Activated CD8-positive, alpha-beta memory T cell treated with anti-CD3 and anti-CD28 coated beads for 24 hours (primary cell): ENCODE data around the gene SLIT2.

Experiments
- DNase-seq: peaks from one replicate; pipeline ENCODE4 v3.0.0-alpha.2; 2020

Gene SLIT2

GRCh38 chr4:20251796-20252655 lies at the start of gene SLIT2:
SLIT2 (plus strand) TSS chr4:20251905; CDS start chr4:20253816, 1,911 bp downstream.
- no peak for DNase-seq

GRCh38 chr4:20203508-20203907 lies 48.2 kb upstream of the SLIT2 start:
- DNase-seq, result no peak

GRCh38 chr4:20217521-20217920 lies 34.2 kb upstream of the SLIT2 start:
- no peak for DNase-seq

GRCh38 chr4:20217951-20218350 lies 33.8 kb upstream of the SLIT2 start:
- no peak for DNase-seq

- DNase-seq, result no peak
Observed at GRCh38 chr4:20219521-20219920, 32.2 kb upstream of the SLIT2 start.

- no peak for DNase-seq
Observed at GRCh38 chr4:20237894-20238537, 13.7 kb upstream of the SLIT2 start.

GRCh38 chr4:20248155-20248558 lies 3.5 kb upstream of the SLIT2 start:
- no peak for DNase-seq

GRCh38 chr4:20249333-20249732 lies 2.4 kb upstream of the SLIT2 start:
- no peak for DNase-seq

GRCh38 chr4:20251031-20251795 lies 492 bp upstream of the SLIT2 start:
- DNase-seq, result no peak

GRCh38 chr4:20252656-20253282 lies 1.1 kb downstream of the SLIT2 start:
- no peak for DNase-seq

- DNase-seq, result no peak
Observed at GRCh38 chr4:20253283-20253734, 1.6 kb downstream of the SLIT2 start.

- DNase-seq, result no peak
Observed at GRCh38 chr4:20253735-20254409, 2.2 kb downstream of the SLIT2 start.

- no peak for DNase-seq
Observed at GRCh38 chr4:20254511-20255250, 3.0 kb downstream of the SLIT2 start.

GRCh38 chr4:20255251-20255586 lies 3.5 kb downstream of the SLIT2 start:
- no peak for DNase-seq

- no peak for DNase-seq
Observed at GRCh38 chr4:20255823-20256222, 4.1 kb downstream of the SLIT2 start.

- no peak for DNase-seq
Observed at GRCh38 chr4:20256381-20256881, 4.7 kb downstream of the SLIT2 start.

- DNase-seq, result no peak
Observed at GRCh38 chr4:20259707-20260106, 8.0 kb downstream of the SLIT2 start.

GRCh38 chr4:20260821-20261220 lies 9.1 kb downstream of the SLIT2 start:
- DNase-seq, result no peak

- no peak for DNase-seq
Observed at GRCh38 chr4:20262221-20262620, 10.5 kb downstream of the SLIT2 start.

GRCh38 chr4:20264688-20265087 lies 13.0 kb downstream of the SLIT2 start:
- DNase-seq, result no peak

GRCh38 chr4:20265726-20266125 lies 14.0 kb downstream of the SLIT2 start:
- DNase-seq, result no peak
